HepG2 (cell line): ENCODE results near the gene AWAT1. TPM values are rescaled to one million over a fixed set of nuclear protein-coding genes. Genes with fewer than 3 reads are reported as not detected.
"Not testable (repeated sequence)": the region's sequence is repeated elsewhere in the genome, so short reads cannot be mapped to it uniquely, and the experiment has no call there.

Experiments
- ATAC-seq: fragments of 200-7000 bp; cut with Tn5 transposase; 3 replicates; pipeline ENCODE4 v1.9.1; 2020; ENCODE audit warnings: mild to moderate bottlenecking, moderate library complexity
- BruUV-seq: library from RNA; stranded (reverse); fragments of 400-500 nt; replicated peaks from 2 replicates; lab custom pipeline; 2021; lab: Mats Ljungman, UMichigan
- CTCF ChIA-PET: fragments of 300-600 bp; formaldehyde crosslinking; extraction: SDS; loops from one replicate; lab custom pipeline; 2021; ENCODE audit warnings: low total read pairs, inconsistent platforms, low intra/inter-chr PET ratio; lab: Yijun Ruan, JAX
- POLR2A ChIA-PET: fragments of 350-600 bp; sonication (Branson Sonifier 250); formaldehyde crosslinking; loops from one replicate; lab custom pipeline; 2020; ENCODE audit warnings: antibody characterized with exemption, inconsistent platforms; lab: Yijun Ruan, JAX
- DNase-seq: peaks from one replicate; pipeline ENCODE4 v3.0.0-alpha.2; 2015; ENCODE audit warnings: low spot score
- FAIRE-seq: peaks from 3 replicates; lab custom pipeline; 2011; peaks lifted over from hg19 to GRCh38; lab: Jason Lieb, UNC
- H2AFZ ChIP-seq: one replicate; pipeline ENCODE4 v1.6.1; 2011; ENCODE audit warnings: low read length, inconsistent platforms
- H3K27ac ChIP-seq: fragments of 300-600 bp; 3 replicates; pipeline ENCODE4 v1.8.0; 2011; ENCODE audit warnings: mixed run types, mild to moderate bottlenecking, mixed read lengths, low read length, inconsistent platforms; ENCODE audit not compliant: insufficient read depth; ENCODE audit errors: extremely low read length
- H3K27me3 ChIP-seq, 2 experiments: fragments of 200-600 bp in 1 of 2; 2 replicates in 1 of 2; 3 replicates in 1 of 2; pipeline versions ENCODE4 v1.6.0 to v1.8.0; 2011; ENCODE audit warnings: low read length in 2 of 2, mild to moderate bottlenecking in 2 of 2, moderate library complexity in 2 of 2, inconsistent platforms in 1 of 2; ENCODE audit not compliant: insufficient read depth in 2 of 2, control insufficient read depth in 1 of 2
- H3K36me3 ChIP-seq, 2 experiments: fragments of 200-600 bp in 1 of 2; replicated peaks in 1 of 2; 2 replicates in 1 of 2; 3 replicates in 1 of 2; pipeline versions ENCODE4 v1.5.1 to v1.8.0; 2011; ENCODE audit warnings: low read length in 2 of 2, inconsistent platforms in 1 of 2; ENCODE audit not compliant: insufficient read depth in 2 of 2, control insufficient read depth in 1 of 2
- H3K4me1 ChIP-seq: 2 replicates; pipeline ENCODE4 v1.5.1; 2012; ENCODE audit warnings: low read length, inconsistent platforms; ENCODE audit not compliant: insufficient read depth
- H3K4me2 ChIP-seq: 2 replicates; pipeline ENCODE4 v1.6.0; 2011; ENCODE audit warnings: low read depth, low read length, inconsistent platforms
- H3K4me3 ChIP-seq, 3 experiments: fragments of 200-600 bp in 1 of 3; sonication (generic), shearing (Covaris generic) in 1 of 3; replicated peaks in 1 of 3; 2 replicates each; pipeline ENCODE4 v1.5.1; 2011 to 2016; ENCODE audit warnings: low read length in 3 of 3, inconsistent platforms in 2 of 3, low read depth in 2 of 3, mild to moderate bottlenecking in 2 of 3, control low read depth in 1 of 3, mixed read lengths in 1 of 3; ENCODE audit not compliant: insufficient read depth in 1 of 3
- H3K79me2 ChIP-seq: one replicate; pipeline ENCODE4 v1.6.1; 2011; ENCODE audit warnings: low read length, inconsistent platforms; ENCODE audit not compliant: insufficient read depth
- H3K9ac ChIP-seq: 2 replicates; pipeline ENCODE4 v1.6.0; 2011; ENCODE audit warnings: mild to moderate bottlenecking, low read depth, low read length, inconsistent platforms; ENCODE audit not compliant: insufficient read depth
- H3K9me3 ChIP-seq: 2 replicates; pipeline ENCODE4 v1.5.1; 2012; ENCODE audit warnings: mild to moderate bottlenecking, low read length
- H4K20me1 ChIP-seq: 2 replicates; pipeline ENCODE4 v1.6.0; 2011; ENCODE audit warnings: inconsistent platforms, mild to moderate bottlenecking, low read length, moderate library complexity; ENCODE audit not compliant: insufficient read depth
- HINFP ChIP-seq: sonication (generic); formaldehyde crosslinking; IDR thresholded peaks from 2 replicates; pipeline ENCODE4 v1.4.0; 2020; ENCODE audit warnings: low read depth, mild to moderate bottlenecking, missing genetic modification reagents
- KIAA2018 ChIP-seq: sonication (generic); formaldehyde crosslinking; IDR thresholded peaks from 2 replicates; pipeline ENCODE4 v1.5.0; 2020; ENCODE audit warnings: mild to moderate bottlenecking, missing genetic modification reagents, borderline replicate concordance
- SATB2 ChIP-seq: sonication (generic); formaldehyde crosslinking; IDR thresholded peaks from 2 replicates; pipeline ENCODE4 v1.5.0; 2020; ENCODE audit warnings: missing genetic modification reagents
- WGBS: methylation state at CpG from one replicate; pipeline ENCODE4 v1.1.6; 2017; ENCODE audit warnings: low lambda C conversion rate; 5-methylcytosine and 5-hydroxymethylcytosine counted together
- in situ Hi-C: cut with HindIII; loops from 2 replicates; pipeline ENCODE4 v1.10.0; 2017; ENCODE audit warnings: low pct_unique_long_range_greater_than_20kb; ENCODE audit not compliant: extremely low pct_ligation_motif_present
- intact Hi-C: fragments of 100-400 bp; cut with micrococcal nuclease; formaldehyde crosslinking; loops from one replicate; pipeline ENCODE4 v1.10.0; 2022; ENCODE audit not compliant: unreplicated experiment
- polyA plus RNA-seq, 8 experiments: library from polyadenylated mRNA; depleted of rRNA in 3 of 8; stranded (reverse) in 7 of 8; unstranded in 1 of 8; fragments of >200 nt; fragmentation: Illumina TruSeq in 4 of 8; extraction: Trizol in 4 of 8; gene quantifications; 2 replicates each; pipeline versions ENCODE4 v1.2.1 to v1.2.3, GENCODE V29; 2011 to 2016; ENCODE audit warnings: low read depth in 4 of 8, missing spikeins in 1 of 8, mixed read lengths in 1 of 8; ENCODE audit not compliant: insufficient read depth in 1 of 8
- total RNA-seq, 5 experiments: library from RNA; depleted of rRNA; stranded (reverse); fragments of >200 nt; fragmentation: Illumina TruSeq; extraction: Trizol; gene quantifications; 2 replicates each; pipeline ENCODE4 v1.2.3, GENCODE V29; 2016; ENCODE audit warnings: low read depth in 1 of 5

AWAT1 gene
- total and polyA plus RNA-seq, 2 of the 13 experiments (the other 11 are each of a cell fraction or from before 2014, with no cell fraction given) = not detected

GRCh38 chrX:70208479-70208878 is 26.0 kb upstream of the AWAT1 start (continued):
- TF ChIP-seq KIAA2018 (CRISPR knock-in tag) (no peak), HINFP (CRISPR knock-in tag) (no peak), SATB2 (no peak)

- 13% methylated on average over 6 of the region's 6 CpGs for WGBS
- BruUV-seq, H3K4me3 ChIP-seq, intact Hi-C loops, H3K36me3 ChIP-seq, POLR2A ChIA-PET, H4K20me1 ChIP-seq, DNase-seq, H2AFZ ChIP-seq, CTCF ChIA-PET, H3K79me2 ChIP-seq, H3K9ac ChIP-seq, H3K27me3 ChIP-seq, H3K4me1 ChIP-seq, H3K4me2 ChIP-seq, H3K9me3 ChIP-seq, H3K27ac ChIP-seq, ATAC-seq, FAIRE-seq: not testable (repeated sequence)
- in situ Hi-C loops = loop anchor here (10.0 kb wide), 1 partner anchor 55 kb away; the partner anchor contains the start of genes ARR3 and P2RY4
Measured at GRCh38 chrX:70209570-70209969, 24.9 kb upstream of the AWAT1 start.
